Measurements from ENCODE around the gene CRACDL. TPM values are rescaled to one million over a fixed set of nuclear protein-coding genes. Genes with fewer than 3 reads are reported as not detected.

CRACDL gene
- total and polyA plus RNA-seq, 2 of the 13 experiments (the other 11 are each of a cell fraction or from before 2014, with no cell fraction given): 0.15 to 0.26 TPM

DNA sequence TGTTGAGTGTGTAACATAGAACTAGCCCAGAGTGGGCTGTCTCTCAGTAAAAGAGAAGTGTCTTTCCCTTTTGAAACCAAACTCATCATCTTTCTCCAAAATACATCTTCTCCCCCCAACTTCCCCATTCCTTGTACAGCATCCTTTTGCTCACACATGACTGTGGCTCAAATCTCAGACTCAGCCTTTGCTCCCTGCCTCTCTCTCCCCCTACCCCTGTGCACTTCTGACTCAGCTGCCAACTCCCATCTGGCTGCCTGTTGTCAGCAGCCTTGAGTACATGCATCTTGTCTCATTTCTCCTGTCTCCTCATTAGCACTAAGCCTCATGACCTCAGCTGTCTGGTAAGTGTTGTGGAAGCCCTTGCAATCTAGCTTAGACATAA is 187.0 kb downstream of the CRACDL start:
- in situ Hi-C loops (cut with HindIII; ENCODE audit: extremely low pct_ligation_motif_present, low pct_unique_long_range_greater_than_20kb): no loop called here
- Histone ChIP-seq H3K36me3 (replicated peaks in 1 of 2; ENCODE audit: control insufficient read depth in 1 of 2, insufficient read depth in 2 of 2, low read length in 2 of 2) (no peaks in the 10 kb centered on the region), H3K4me3 (replicated peaks in 1 of 3; ENCODE audit: insufficient read depth in 1 of 3, low read depth in 2 of 3, low read length in 3 of 3) (no peak overlapping the region), H4K20me1 (ENCODE audit: insufficient read depth, low read length) (no peaks in the 10 kb centered on the region), H3K79me2 (ENCODE audit: insufficient read depth, low read length) (no peaks in the 10 kb centered on the region), H3K9ac (ENCODE audit: insufficient read depth, low read depth, low read length) (no peak overlapping the region), H2AFZ (ENCODE audit: low read length) (no peak overlapping the region), H3K27ac (ENCODE audit: extremely low read length, insufficient read depth, low read length) (no peak overlapping the region), H3K4me1 (ENCODE audit: insufficient read depth, low read length) (peaks cover 28% of the 10 kb centered on the region), H3K27me3 (ENCODE audit: control insufficient read depth in 1 of 2, insufficient read depth in 2 of 2, low read length in 2 of 2) (peaks cover 0 to 23% of the 10 kb centered on the region in 2 experiments; a peak in 1 of 5 replicates), H3K9me3 (ENCODE audit: low read length) (0 out of 2 replicates have a peak, but pooled peaks cover 9% of the 10 kb centered on the region), H3K4me2 (ENCODE audit: low read depth, low read length) (no peak overlapping the region)
- ATAC-seq (peak; percentile 22; the same call in 1 of the 3 replicates), FAIRE-seq (no peak), DNase-seq (ENCODE audit: low spot score) (no peak)
- no peak for TF ChIP-seq ZNF589 (CRISPR knock-in tag; conservative IDR thresholded peaks at IDR 0.05)
- TF ChIP-seq, protein P1, sequence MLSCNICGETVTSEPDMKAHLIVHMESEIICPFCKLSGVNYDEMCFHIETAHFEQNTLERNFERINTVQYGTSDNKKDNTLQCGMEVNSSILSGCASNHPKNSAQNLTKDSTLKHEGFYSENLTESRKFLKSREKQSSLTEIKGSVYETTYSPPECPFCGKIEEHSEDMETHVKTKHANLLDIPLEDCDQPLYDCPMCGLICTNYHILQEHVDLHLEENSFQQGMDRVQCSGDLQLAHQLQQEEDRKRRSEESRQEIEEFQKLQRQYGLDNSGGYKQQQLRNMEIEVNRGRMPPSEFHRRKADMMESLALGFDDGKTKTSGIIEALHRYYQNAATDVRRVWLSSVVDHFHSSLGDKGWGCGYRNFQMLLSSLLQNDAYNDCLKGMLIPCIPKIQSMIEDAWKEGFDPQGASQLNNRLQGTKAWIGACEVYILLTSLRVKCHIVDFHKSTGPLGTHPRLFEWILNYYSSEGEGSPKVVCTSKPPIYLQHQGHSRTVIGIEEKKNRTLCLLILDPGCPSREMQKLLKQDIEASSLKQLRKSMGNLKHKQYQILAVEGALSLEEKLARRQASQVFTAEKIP (CRISPR knock-in tag; IDR thresholded peaks at IDR 0.05; ENCODE audit: borderline replicate concordance): no peak
- TF ChIP-seq ARHGAP35 (CRISPR knock-in tag; IDR thresholded peaks at IDR 0.05; ENCODE audit: borderline replicate concordance): no peak
- TF ChIP-seq STAT5B (CRISPR knock-in tag; IDR thresholded peaks at IDR 0.05): no peak
- TF ChIP-seq, protein P2, sequence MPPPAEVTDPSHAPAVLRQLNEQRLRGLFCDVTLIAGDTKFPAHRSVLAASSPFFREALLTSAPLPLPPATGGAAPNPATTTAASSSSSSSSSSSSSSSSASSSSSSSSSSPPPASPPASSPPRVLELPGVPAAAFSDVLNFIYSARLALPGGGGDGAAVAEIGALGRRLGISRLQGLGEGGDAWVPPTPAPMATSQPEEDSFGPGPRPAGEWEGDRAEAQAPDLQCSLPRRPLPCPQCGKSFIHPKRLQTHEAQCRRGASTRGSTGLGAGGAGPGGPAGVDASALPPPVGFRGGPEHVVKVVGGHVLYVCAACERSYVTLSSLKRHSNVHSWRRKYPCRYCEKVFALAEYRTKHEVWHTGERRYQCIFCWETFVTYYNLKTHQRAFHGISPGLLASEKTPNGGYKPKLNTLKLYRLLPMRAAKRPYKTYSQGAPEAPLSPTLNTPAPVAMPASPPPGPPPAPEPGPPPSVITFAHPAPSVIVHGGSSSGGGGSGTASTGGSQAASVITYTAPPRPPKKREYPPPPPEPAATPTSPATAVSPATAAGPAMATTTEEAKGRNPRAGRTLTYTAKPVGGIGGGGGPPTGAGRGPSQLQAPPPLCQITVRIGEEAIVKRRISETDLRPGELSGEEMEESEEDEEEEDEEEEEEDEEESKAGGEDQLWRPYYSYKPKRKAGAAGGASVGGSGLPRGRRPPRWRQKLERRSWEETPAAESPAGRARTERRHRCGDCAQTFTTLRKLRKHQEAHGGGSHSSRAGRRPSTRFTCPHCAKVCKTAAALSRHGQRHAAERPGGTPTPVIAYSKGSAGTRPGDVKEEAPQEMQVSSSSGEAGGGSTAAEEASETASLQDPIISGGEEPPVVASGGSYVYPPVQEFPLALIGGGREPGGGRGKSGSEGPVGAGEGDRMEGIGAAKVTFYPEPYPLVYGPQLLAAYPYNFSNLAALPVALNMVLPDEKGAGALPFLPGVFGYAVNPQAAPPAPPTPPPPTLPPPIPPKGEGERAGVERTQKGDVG (CRISPR knock-in tag; IDR thresholded peaks at IDR 0.05; ENCODE audit: borderline replicate concordance): no peak
- no peak for TF ChIP-seq CHD4 (IDR thresholded peaks at IDR 0.05; ENCODE audit: borderline replicate concordance, low read length)
- TF ChIP-seq MAF1 (CRISPR knock-in tag; IDR thresholded peaks at IDR 0.05; ENCODE audit: borderline replicate concordance): no peak
- intact Hi-C loops (cut with micrococcal nuclease; ENCODE audit: unreplicated experiment): no loop called here
- no TSS peak for BruUV-seq (replicated peaks)
- CTCF ChIA-PET (ENCODE audit: low intra/inter-chr PET ratio, low total read pairs): no interaction called here
- POLR2A ChIA-PET: no interaction called here
